Activated T-cell treated with anti-CD3 and anti-CD28 coated beads, Interleukin-2, amount 50 U/mL, for 72 hours (primary cell): ENCODE results near the gene IDI2. TPM values are rescaled to one million over a fixed set of nuclear protein-coding genes. Genes with fewer than 3 reads are reported as not detected.

Source experiments
- ATAC-seq, 2 donors: fragments of 150-1000 bp; cut with Tn5 transposase; replicated peaks in 1 of 2; 2 replicates each; pipeline ENCODE4 v1.10.0; 2021; ENCODE audit warnings: moderate library complexity in 2 of 2, mild to moderate bottlenecking in 1 of 2
- DNase-seq, 2 donors: peaks; one replicate each; pipeline ENCODE4 v3.0.0; 2021 to 2022; ENCODE audit warnings: mixed read lengths in 1 of 2
- H3K27ac Mint-ChIP-seq: one replicate; pipeline ENCODE4 v1.8.0; 2022; ENCODE audit warnings: mild to moderate bottlenecking, moderate library complexity, mixed read lengths
- H3K27me3 Mint-ChIP-seq: one replicate; pipeline ENCODE4 v1.8.0; 2022; ENCODE audit warnings: low read depth, mixed read lengths
- H3K36me3 Mint-ChIP-seq, 2 donors: one replicate each; pipeline ENCODE4 v1.8.0; 2022; ENCODE audit warnings: mixed read lengths in 2 of 2, mild to moderate bottlenecking in 1 of 2; ENCODE audit not compliant: insufficient read depth in 2 of 2
- H3K4me1 Mint-ChIP-seq: one replicate; pipeline ENCODE4 v1.8.0; 2022; ENCODE audit warnings: low read depth, mixed read lengths
- H3K4me3 Mint-ChIP-seq, 2 donors: one replicate each; pipeline ENCODE4 v1.8.0; 2022; ENCODE audit warnings: mild to moderate bottlenecking in 2 of 2, mixed read lengths in 2 of 2, moderate library complexity in 2 of 2
- H3K9me3 Mint-ChIP-seq, 2 donors: one replicate each; pipeline ENCODE4 v1.8.0; 2022; ENCODE audit warnings: mixed read lengths in 2 of 2
- total RNA-seq, 2 donors: library from RNA; stranded (reverse); gene quantifications; one replicate each; pipeline ENCODE4 v1.2.3, GENCODE V29; 2022

IDI2 gene
- total RNA-seq, 2 donors from 2014 or later, result not detected

GRCh38 chr10:983401-983800, 42.3 kb downstream of the IDI2 start:
- Mint-ChIP-seq H3K27me3 (no peaks in the 10 kb centered on the region), H3K27ac (no peak overlapping the region), H3K9me3 (peaks cover 8 to 13% of the 10 kb centered on the region in 2 donors), H3K4me1 (peaks cover 16% of the 10 kb centered on the region), H3K36me3 (peaks cover 14 to 24% of the 10 kb centered on the region in 2 donors), H3K4me3 (no peak overlapping the region)
- DNase-seq (no peak), ATAC-seq (no peak)

GRCh38 chr10:980468-981093, 45.1 kb downstream of the IDI2 start:
- ATAC-seq, result no peak
- H3K4me3 Mint-ChIP-seq, result no peak overlapping the region
- peaks cover 12 to 17% of the 10 kb centered on the region in 2 donors for H3K9me3 Mint-ChIP-seq
- peaks cover 18 to 25% of the 10 kb centered on the region in 2 donors for H3K36me3 Mint-ChIP-seq
- H3K4me1 Mint-ChIP-seq, result no peaks in the 10 kb centered on the region
- no peaks in the 10 kb centered on the region for H3K27me3 Mint-ChIP-seq
- H3K27ac Mint-ChIP-seq, result no peak overlapping the region
- DNase-seq, result no peak

GRCh38 chr10:978826-979421, 46.7 kb downstream of the IDI2 start:
- Mint-ChIP-seq H3K4me3 (no peak overlapping the region), H3K4me1 (no peaks in the 10 kb centered on the region), H3K36me3 (peaks cover 18 to 25% of the 10 kb centered on the region in 2 donors), H3K27me3 (no peaks in the 10 kb centered on the region), H3K27ac (no peak overlapping the region), H3K9me3 (peaks cover 12 to 17% of the 10 kb centered on the region in 2 donors)
- DNase-seq (no peak), ATAC-seq (no peak)

GRCh38 chr10:976316-976715, 49.3 kb downstream of the IDI2 start:
- peaks cover 18 to 21% of the 10 kb centered on the region in 2 donors for H3K36me3 Mint-ChIP-seq
- ATAC-seq (no peak), DNase-seq (no peak)
- no peak overlapping the region for H3K27ac Mint-ChIP-seq
- no peak overlapping the region for H3K4me3 Mint-ChIP-seq
- no peaks in the 10 kb centered on the region for H3K4me1 Mint-ChIP-seq
- no peaks in the 10 kb centered on the region for H3K27me3 Mint-ChIP-seq
- H3K9me3 Mint-ChIP-seq, result peaks cover 12 to 17% of the 10 kb centered on the region in 2 donors

- ATAC-seq (no peak), DNase-seq (no peak)
- H3K4me3 Mint-ChIP-seq, result no peak overlapping the region
- H3K27me3 Mint-ChIP-seq, result peaks cover 3% of the 10 kb centered on the region
- H3K9me3 Mint-ChIP-seq, result peaks cover 7 to 10% of the 10 kb centered on the region in 2 donors
- peaks cover 11 to 13% of the 10 kb centered on the region in 2 donors for H3K36me3 Mint-ChIP-seq
- H3K4me1 Mint-ChIP-seq, result no peaks in the 10 kb centered on the region
- H3K27ac Mint-ChIP-seq, result no peak overlapping the region
Observed at GRCh38 chr10:974785-975074, 50.9 kb downstream of the IDI2 start.

GRCh38 chr10:974038-974784, 51.4 kb downstream of the IDI2 start:
- H3K36me3 Mint-ChIP-seq, result peaks cover 8 to 11% of the 10 kb centered on the region in 2 donors
- peaks cover 7 to 10% of the 10 kb centered on the region in 2 donors for H3K9me3 Mint-ChIP-seq
- no peak for ATAC-seq
- peaks cover 8% of the 10 kb centered on the region for H3K27me3 Mint-ChIP-seq
- no peak for DNase-seq
- no peak overlapping the region for H3K4me3 Mint-ChIP-seq
- no peaks in the 10 kb centered on the region for H3K4me1 Mint-ChIP-seq
- H3K27ac Mint-ChIP-seq, result no peak overlapping the region

GRCh38 chr10:972763-973162, 52.9 kb downstream of the IDI2 start:
- Mint-ChIP-seq H3K27ac (no peak overlapping the region), H3K4me3 (no peak overlapping the region), H3K9me3 (peaks cover 4 to 5% of the 10 kb centered on the region in 2 donors), H3K27me3 (peaks cover 19% of the 10 kb centered on the region), H3K4me1 (no peaks in the 10 kb centered on the region), H3K36me3 (peaks cover 2 to 5% of the 10 kb centered on the region in 2 donors)
- no peak for ATAC-seq
- no peak for DNase-seq

GRCh38 chr10:971613-972012, 54.0 kb downstream of the IDI2 start:
- Mint-ChIP-seq H3K4me1 (peaks cover 6% of the 10 kb centered on the region), H3K36me3 (peaks cover 0 to 3% of the 10 kb centered on the region in 2 donors), H3K9me3 (peaks cover 2 to 4% of the 10 kb centered on the region in 2 donors), H3K27ac (no peak overlapping the region), H3K4me3 (no peak overlapping the region), H3K27me3 (peaks cover 19% of the 10 kb centered on the region)
- ATAC-seq, result no peak
- no peak for DNase-seq

- peaks cover 1 to 2% of the 10 kb centered on the region in 2 donors for H3K9me3 Mint-ChIP-seq
- H3K27me3 Mint-ChIP-seq, result peaks cover 19% of the 10 kb centered on the region
- ATAC-seq (no peak), DNase-seq (no peak)
- H3K36me3 Mint-ChIP-seq, result no peaks in the 10 kb centered on the region
- no peak overlapping the region for H3K4me3 Mint-ChIP-seq
- peaks cover 6% of the 10 kb centered on the region for H3K4me1 Mint-ChIP-seq
- H3K27ac Mint-ChIP-seq, result no peak overlapping the region
Observed at GRCh38 chr10:971150-971542, 54.5 kb downstream of the IDI2 start.

GRCh38 chr10:970311-971149, 55.1 kb downstream of the IDI2 start:
- peaks cover 19% of the 10 kb centered on the region for H3K27me3 Mint-ChIP-seq
- ATAC-seq (no peak), DNase-seq (no peak)
- H3K36me3 Mint-ChIP-seq, result no peaks in the 10 kb centered on the region
- H3K9me3 Mint-ChIP-seq, result peaks cover 1 to 5% of the 10 kb centered on the region in 2 donors
- no peak overlapping the region for H3K27ac Mint-ChIP-seq
- H3K4me3 Mint-ChIP-seq, result no peak overlapping the region
- peaks cover 6% of the 10 kb centered on the region for H3K4me1 Mint-ChIP-seq

GRCh38 chr10:969473-970150, 56.0 kb downstream of the IDI2 start:
- Mint-ChIP-seq H3K4me3 (no peak overlapping the region), H3K27ac (no peak overlapping the region), H3K4me1 (peaks cover 6% of the 10 kb centered on the region), H3K9me3 (peaks cover 1 to 5% of the 10 kb centered on the region in 2 donors), H3K36me3 (no peaks in the 10 kb centered on the region), H3K27me3 (peaks cover 19% of the 10 kb centered on the region)
- ATAC-seq, result no peak
- DNase-seq, result no peak
